AG09309 (cell line): Measurements from ENCODE around the gene FGFBP2.

Source experiments
- DNase-seq: peaks from one replicate; pipeline ENCODE4 v3.0.0-alpha.2; 2010; ENCODE audit warnings: low read depth
- H3K4me3 ChIP-seq: 2 replicates; pipeline ENCODE4 v1.5.1; 2011; ENCODE audit warnings: mild to moderate bottlenecking, low read depth, low read length, moderate library complexity; ENCODE audit not compliant: control insufficient read depth
- CTCF ChIP-seq: IDR thresholded peaks from 2 replicates; pipeline ENCODE4 v1.5.1; 2011; ENCODE audit warnings: mild to moderate bottlenecking, low read depth, low read length, inconsistent platforms; ENCODE audit not compliant: insufficient read depth, control insufficient read depth; ENCODE audit errors: missing control alignments

Gene FGFBP2

GRCh38 chr4:15958562-15958961, 4.4 kb downstream of the FGFBP2 start:
- no peak for DNase-seq
- no peak for TF ChIP-seq CTCF
- no peak overlapping the region for H3K4me3 ChIP-seq

GRCh38 chr4:15956179-15956850, 6.7 kb downstream of the FGFBP2 start:
- peak; percentile 4 for DNase-seq
- peak; percentile 98 for TF ChIP-seq CTCF
- no peak overlapping the region for H3K4me3 ChIP-seq

- no peak for DNase-seq
Observed at GRCh38 chr4:15955670-15956069, 7.3 kb downstream of the FGFBP2 start.

GRCh38 chr4:15953625-15954024, 9.3 kb downstream of the FGFBP2 start:
- TF ChIP-seq CTCF = no peak
- H3K4me3 ChIP-seq = no peak overlapping the region
- DNase-seq = no peak

More at GRCh38 chr4:15955670-15956069, 7.3 kb downstream of the FGFBP2 start:
- TF ChIP-seq CTCF = peak; percentile 45
- no peak overlapping the region for H3K4me3 ChIP-seq

GRCh38 chr4:15951781-15952180, 11.2 kb downstream of the FGFBP2 start:
- no peak for TF ChIP-seq CTCF
- DNase-seq = no peak
- H3K4me3 ChIP-seq = no peak overlapping the region

GRCh38 chr4:15948826-15949225, 14.1 kb downstream of the FGFBP2 start:
- H3K4me3 ChIP-seq = no peak overlapping the region
- no peak for DNase-seq
- no peak for TF ChIP-seq CTCF
